Pancreas (tissue), 10 donors: Measurements from ENCODE around the gene ABO. TPM values are rescaled to one million over a fixed set of nuclear protein-coding genes. Genes with fewer than 3 reads are reported as not detected.

Experiments
- ATAC-seq, 4 donors: fragments of 200-7000 bp; cut with Tn5 transposase; one replicate each; pipeline versions ENCODE4 v1.8.0 to v1.9.1; 2020; ENCODE audit warnings: mild to moderate bottlenecking in 4 of 4, moderate library complexity in 4 of 4
- DNase-seq, 6 donors: peaks; one replicate each; pipeline ENCODE4 v3.0.0-alpha.2; 2020
- FAIRE-seq: peaks from 2 replicates; lab custom pipeline; 2012; peaks lifted over from hg19 to GRCh38; lab: Jason Lieb, UNC
- H3K27ac ChIP-seq, 4 donors: fragments of 200-600 bp; sonication (generic); 1 replicate in 3 of 4; 2 replicates in 1 of 4; pipeline versions ENCODE4 v1.5.0 to v1.8.0; 2020
- H3K27me3 ChIP-seq, 4 donors: fragments of 200-600 bp; one replicate each; pipeline ENCODE4 v1.8.0; 2021
- H3K36me3 ChIP-seq, 3 donors: fragments of 200-600 bp; sonication (generic) in 1 of 3; one replicate each; pipeline versions ENCODE4 v1.5.0 to v1.8.0; 2020 to 2021
- H3K4me1 ChIP-seq, 3 donors: fragments of 200-600 bp; one replicate each; pipeline ENCODE4 v1.8.0; 2021
- H3K4me3 ChIP-seq, 4 donors: fragments of 200-600 bp; sonication (generic) in 2 of 4; one replicate each; pipeline versions ENCODE4 v1.5.0 to v1.8.0; 2020 to 2021
- H3K9me3 ChIP-seq, 4 donors: fragments of 200-600 bp; one replicate each; pipeline ENCODE4 v1.8.0; 2021
- WGBS, 2 donors: extraction: QIAGEN DNeasy Blood & Tissue Kit; methylation state at CpG; one replicate each; pipeline ENCODE4 v1.1.7; 2013; 5-methylcytosine and 5-hydroxymethylcytosine counted together
- intact Hi-C, 3 donors: fragments of 100-400 bp; cut with DNase I; formaldehyde crosslinking; loops; one replicate each; pipeline versions ENCODE4 v1.11.1 to v1.14.2; 2022
- polyA plus RNA-seq, 2 donors: library from polyadenylated mRNA; stranded (reverse); fragments of 200-250 nt; gene quantifications; one replicate each; pipeline ENCODE4 v1.2.3, GENCODE V29; 2013
- total RNA-seq, 6 donors: library from RNA; stranded (reverse); fragmentation: NEBNext Ultra II Directional in 4 of 6; extraction: Animal tissue kit (Norgen Biotek cat#: 25700) in 4 of 6; gene quantifications; one replicate each; pipeline versions ENCODE4 v1.2.1 to v1.2.4, GENCODE V29; 2021 to 2023
- TF ChIP-seq, protein P1 (sequence below), 4 donors: fragments of 200-600 bp; sonication (generic) in 3 of 4; IDR thresholded peaks; one replicate each; pipeline versions ENCODE4 v1.5.0 to v1.8.0; 2021; ENCODE audit warnings: antibody characterized with exemption in 4 of 4
- donor health status: healthy with polysubstance abuse.
- donor health status: DM: no; HTN: no; CAD: no; lungs with moderate emphysema.
- donor health status: DM: no; HTN: no; CAD: no.
- donor health status: control.
- donor health status: control.
- donor health status: Bipolar disorder and iron deficiency.
- donor health status: DM: yes; HTN: yes; CAD: no.
- donor health status: DM: no; HTN: no; CAD: no.
- donor health status: DM: no; HTN: no; CAD: no.
- donor health status: DM: yes; HTN: yes; CAD: no.

Gene ABO
- total and polyA plus RNA-seq, 8 donors, result 2.1 to 10.2 (median 5.4) TPM

DNA sequence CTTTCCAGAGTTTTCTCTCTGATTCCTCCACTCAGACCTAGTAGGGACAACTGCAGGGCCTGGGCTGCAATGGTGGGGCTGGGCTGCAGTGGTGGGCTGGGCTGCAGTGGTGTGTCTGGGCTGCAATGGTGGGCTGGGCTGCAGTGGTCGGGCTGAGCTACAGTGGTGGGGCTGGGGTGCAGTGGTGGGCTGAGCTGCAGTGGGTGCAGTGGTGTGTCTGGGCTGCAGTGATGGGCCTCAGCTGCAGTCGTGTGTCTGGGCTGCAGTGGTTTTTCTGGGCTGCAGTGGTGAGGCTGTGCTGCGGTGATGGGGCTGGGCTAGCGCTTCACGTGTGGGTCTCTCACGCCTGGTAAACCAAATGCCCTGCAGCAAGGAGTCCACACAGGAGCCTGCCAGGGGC lies 27.4 kb downstream of the ABO start:
- no peak overlapping the region for H3K27ac ChIP-seq
- WGBS, 2 donors, result 82% methylated on average over 6 of the region's 6 CpGs
- no peaks in the 10 kb centered on the region for H3K36me3 ChIP-seq

DNA sequence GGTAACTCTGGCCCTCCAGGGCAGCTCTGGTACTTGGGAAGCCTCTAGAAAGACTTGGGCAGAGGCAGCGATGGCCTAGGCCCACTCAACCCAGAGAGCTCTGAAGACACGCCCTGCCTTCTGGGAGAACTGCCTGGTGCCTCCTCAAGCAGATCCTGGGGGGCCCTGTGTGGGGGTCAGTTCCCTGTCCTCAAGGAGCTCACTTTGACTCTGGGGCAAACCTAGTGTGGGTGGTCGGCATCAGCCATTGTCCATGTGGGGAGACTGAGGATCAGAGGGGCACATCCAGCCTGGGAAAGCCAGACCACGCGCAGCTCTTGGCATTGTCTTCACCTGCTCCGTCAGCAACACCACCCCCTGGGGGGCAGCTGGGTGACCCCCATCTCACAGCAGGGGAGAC lies 28.0 kb downstream of the ABO start:
- FAIRE-seq, result no peak
- intact Hi-C loops, result no loop called here
- no peak for ATAC-seq
- no peaks in the 10 kb centered on the region for H3K36me3 ChIP-seq
- no peak overlapping the region for H3K4me3 ChIP-seq
- no peaks in the 10 kb centered on the region for H3K27me3 ChIP-seq
- no peak overlapping the region for H3K27ac ChIP-seq
- 90 to 91% methylated on average over 6 of the region's 6 CpGs for WGBS, 2 donors
- TF ChIP-seq, protein P1, sequence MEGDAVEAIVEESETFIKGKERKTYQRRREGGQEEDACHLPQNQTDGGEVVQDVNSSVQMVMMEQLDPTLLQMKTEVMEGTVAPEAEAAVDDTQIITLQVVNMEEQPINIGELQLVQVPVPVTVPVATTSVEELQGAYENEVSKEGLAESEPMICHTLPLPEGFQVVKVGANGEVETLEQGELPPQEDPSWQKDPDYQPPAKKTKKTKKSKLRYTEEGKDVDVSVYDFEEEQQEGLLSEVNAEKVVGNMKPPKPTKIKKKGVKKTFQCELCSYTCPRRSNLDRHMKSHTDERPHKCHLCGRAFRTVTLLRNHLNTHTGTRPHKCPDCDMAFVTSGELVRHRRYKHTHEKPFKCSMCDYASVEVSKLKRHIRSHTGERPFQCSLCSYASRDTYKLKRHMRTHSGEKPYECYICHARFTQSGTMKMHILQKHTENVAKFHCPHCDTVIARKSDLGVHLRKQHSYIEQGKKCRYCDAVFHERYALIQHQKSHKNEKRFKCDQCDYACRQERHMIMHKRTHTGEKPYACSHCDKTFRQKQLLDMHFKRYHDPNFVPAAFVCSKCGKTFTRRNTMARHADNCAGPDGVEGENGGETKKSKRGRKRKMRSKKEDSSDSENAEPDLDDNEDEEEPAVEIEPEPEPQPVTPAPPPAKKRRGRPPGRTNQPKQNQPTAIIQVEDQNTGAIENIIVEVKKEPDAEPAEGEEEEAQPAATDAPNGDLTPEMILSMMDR (IDR thresholded peaks at IDR 0.05), result no peak
- no peaks in the 10 kb centered on the region for H3K9me3 ChIP-seq
- no peak for DNase-seq
- no peaks in the 10 kb centered on the region for H3K4me1 ChIP-seq

More for the DNA sequence above, 27.4 kb downstream of the ABO start:
- Histone ChIP-seq H3K27me3 (no peaks in the 10 kb centered on the region), H3K9me3 (no peaks in the 10 kb centered on the region), H3K4me3 (no peak overlapping the region), H3K4me1 (no peaks in the 10 kb centered on the region)
- DNase-seq (no peak), ATAC-seq (no peak), FAIRE-seq (no peak)
- TF ChIP-seq, protein P1 (IDR thresholded peaks at IDR 0.05), result no peak
- intact Hi-C loops, result no loop called here

DNA sequence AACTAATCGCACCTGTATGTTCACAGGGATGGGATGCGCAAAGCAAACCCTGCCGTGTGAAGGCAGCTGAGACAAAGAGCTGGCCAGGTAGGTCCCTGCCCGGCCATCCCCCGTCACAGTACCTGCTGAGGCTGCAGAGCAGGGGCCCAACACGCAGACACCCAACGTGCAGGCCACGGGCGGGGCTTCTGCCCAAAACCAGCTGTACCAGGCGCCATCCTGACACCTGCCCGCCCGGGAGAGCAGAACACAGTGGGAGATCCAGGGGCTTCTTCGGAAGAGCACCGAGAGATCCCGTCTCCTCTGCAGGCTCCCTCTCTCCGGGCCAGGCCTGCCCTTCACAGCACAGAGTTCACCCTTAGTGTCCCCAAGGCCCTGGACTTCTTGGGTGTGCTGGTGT lies 28.4 kb downstream of the ABO start:
- H3K4me3 ChIP-seq, result no peak overlapping the region
- no peak for DNase-seq
- no peaks in the 10 kb centered on the region for H3K36me3 ChIP-seq
- no peaks in the 10 kb centered on the region for H3K9me3 ChIP-seq
- H3K4me1 ChIP-seq, result no peaks in the 10 kb centered on the region
- H3K27ac ChIP-seq, result no peak overlapping the region
- no peak for ATAC-seq
- intact Hi-C loops, result no loop called here
- H3K27me3 ChIP-seq, result no peaks in the 10 kb centered on the region
- no peak for FAIRE-seq
- WGBS, 2 donors, result 82 to 86% methylated on average over 16 of the region's 16 CpGs
- TF ChIP-seq, protein P1 (IDR thresholded peaks at IDR 0.05), result no peak

DNA sequence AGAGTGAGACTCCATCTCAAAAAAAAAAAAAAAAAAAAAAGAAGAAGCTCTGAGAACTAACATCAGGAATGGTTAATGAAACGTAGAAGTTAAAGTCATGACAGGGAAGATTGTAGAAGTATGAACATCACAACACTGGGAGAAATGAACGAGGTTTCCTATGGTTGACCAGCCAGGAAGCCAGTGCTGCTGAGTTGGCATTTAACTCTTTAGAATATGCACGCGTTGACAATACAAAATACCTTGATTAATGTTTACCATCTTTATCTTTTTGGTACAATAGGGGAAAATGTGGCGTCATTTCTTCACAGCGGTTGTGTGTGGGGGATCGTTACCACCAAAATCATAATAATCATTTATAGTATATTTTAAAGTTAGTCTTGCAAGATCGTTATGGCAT lies 32.0 kb downstream of the ABO start:
- H3K4me1 ChIP-seq, result peaks cover 0 to 7% (median 0%) of the 10 kb centered on the region in 3 donors
- ATAC-seq (no peak), DNase-seq (no peak), FAIRE-seq (no peak)
- no peak overlapping the region for H3K27ac ChIP-seq
- no peaks in the 10 kb centered on the region for H3K9me3 ChIP-seq
- WGBS, 2 donors, result 63 to 68% methylated on average over 8 of the region's 8 CpGs
- TF ChIP-seq, protein P1 (IDR thresholded peaks at IDR 0.05), result no peak
- no peak overlapping the region for H3K4me3 ChIP-seq
- intact Hi-C loops, result no loop called here
- H3K36me3 ChIP-seq, result no peaks in the 10 kb centered on the region
- H3K27me3 ChIP-seq, result no peaks in the 10 kb centered on the region

DNA sequence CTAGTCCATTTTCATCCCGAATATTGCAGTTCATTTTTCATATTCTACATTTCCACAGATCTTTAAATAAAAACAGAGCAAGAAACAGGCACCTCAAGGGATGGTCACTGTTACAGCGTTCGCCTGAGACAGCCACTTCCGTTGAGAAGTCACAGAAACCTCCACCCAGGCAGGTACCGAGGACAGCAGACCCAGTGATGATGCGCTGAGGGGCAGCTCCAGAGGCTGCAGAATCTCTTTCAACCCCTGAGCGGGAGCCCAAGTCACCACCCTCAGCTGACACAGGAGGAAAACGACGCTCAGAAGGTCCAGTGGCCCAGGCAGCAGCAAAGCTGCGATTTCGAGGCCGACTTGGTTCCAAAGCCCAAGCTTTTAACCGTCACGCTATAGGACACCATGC lies 32.8 kb downstream of the ABO start:
- no peak for FAIRE-seq

More for the DNA sequence above, 32.8 kb downstream of the ABO start:
- intact Hi-C loops, result no loop called here
- H3K9me3 ChIP-seq, result no peaks in the 10 kb centered on the region
- TF ChIP-seq, protein P1 (IDR thresholded peaks at IDR 0.05), result no peak
- H3K27me3 ChIP-seq, result no peaks in the 10 kb centered on the region
- 82 to 86% methylated on average over 14 of the region's 14 CpGs for WGBS, 2 donors
- H3K4me1 ChIP-seq, result peaks cover 0 to 7% (median 0%) of the 10 kb centered on the region in 3 donors
- H3K36me3 ChIP-seq, result no peaks in the 10 kb centered on the region
- DNase-seq (no peak), ATAC-seq (no peak)
- no peak overlapping the region for H3K27ac ChIP-seq
- no peak overlapping the region for H3K4me3 ChIP-seq
